Neuronal stem cell (in vitro differentiated cells): ENCODE results near the gene ALG1.

ENCODE experiments used
- DNase-seq: peaks from one replicate; pipeline ENCODE4 v3.0.0-alpha.2; 2013; ENCODE audit warnings: low spot score
- H2AFZ ChIP-seq: one replicate; pipeline ENCODE4 v1.6.1; 2013; ENCODE audit warnings: mild to moderate bottlenecking, low read length, inconsistent platforms
- H2AK5ac ChIP-seq: 2 replicates; pipeline ENCODE4 v1.6.1; 2013; ENCODE audit warnings: low read depth, mild to moderate bottlenecking, inconsistent platforms, low read length, moderate library complexity, mixed read lengths
- H2BK120ac ChIP-seq: 2 replicates; pipeline ENCODE4 v1.6.1; 2013; ENCODE audit warnings: low read depth, mild to moderate bottlenecking, inconsistent platforms, low read length, moderate library complexity, mixed read lengths
- H2BK12ac ChIP-seq: one replicate; pipeline ENCODE4 v1.6.1; 2013; ENCODE audit warnings: low read length, inconsistent platforms
- H2BK15ac ChIP-seq: 2 replicates; pipeline ENCODE4 v1.6.1; 2013; ENCODE audit warnings: mild to moderate bottlenecking, low read length, inconsistent platforms, mixed read lengths
- H2BK5ac ChIP-seq: one replicate; pipeline ENCODE4 v1.6.1; 2013; ENCODE audit warnings: inconsistent platforms, mild to moderate bottlenecking, low read length, moderate library complexity
- H3K14ac ChIP-seq: one replicate; pipeline ENCODE4 v1.6.1; 2013; ENCODE audit warnings: low read length, inconsistent platforms
- H3K18ac ChIP-seq: 2 replicates; pipeline ENCODE4 v1.6.1; 2013; ENCODE audit warnings: low read length, inconsistent platforms
- H3K23ac ChIP-seq: 2 replicates; pipeline ENCODE4 v1.6.1; 2013; ENCODE audit warnings: low read depth, mild to moderate bottlenecking, mixed read lengths, low read length, inconsistent platforms; ENCODE audit not compliant: poor library complexity
- H3K27ac ChIP-seq: replicated peaks from 3 replicates; pipeline ENCODE4 v1.5.1; 2013; ENCODE audit warnings: low read length, inconsistent platforms
- H3K27me3 ChIP-seq, 3 experiments: 2 replicates each; pipeline ENCODE4 v1.6.1; 2013; ENCODE audit warnings: low read length in 3 of 3, mild to moderate bottlenecking in 2 of 3, inconsistent platforms in 1 of 3, low read depth in 1 of 3, mixed read lengths in 1 of 3, moderate library complexity in 1 of 3; ENCODE audit not compliant: control insufficient read depth in 3 of 3, insufficient read depth in 3 of 3
- H3K36me3 ChIP-seq, 2 donors: replicated peaks in 1 of 2; 2 replicates each; pipeline ENCODE4 v1.6.1; 2013; ENCODE audit warnings: low read length in 2 of 2; ENCODE audit not compliant: control insufficient read depth in 2 of 2, insufficient read depth in 2 of 2
- H3K4ac ChIP-seq: 2 replicates; pipeline ENCODE4 v1.6.1; 2013; ENCODE audit warnings: inconsistent platforms, mild to moderate bottlenecking, low read length, moderate library complexity
- H3K4me1 ChIP-seq, 2 donors: 1 replicate in 1 of 2; 2 replicates in 1 of 2; pipeline ENCODE4 v1.6.1; 2013; ENCODE audit warnings: low read length in 2 of 2, low read depth in 1 of 2; ENCODE audit not compliant: control insufficient read depth in 2 of 2, insufficient read depth in 1 of 2
- H3K4me2 ChIP-seq: one replicate; pipeline ENCODE4 v1.6.1; 2013; ENCODE audit warnings: mild to moderate bottlenecking, low read length, inconsistent platforms; ENCODE audit not compliant: insufficient read depth, poor library complexity, severe bottlenecking
- H3K4me3 ChIP-seq, 2 donors: 2 replicates each; pipeline ENCODE4 v1.5.1; 2013; ENCODE audit warnings: low read length in 2 of 2, mild to moderate bottlenecking in 2 of 2, inconsistent platforms in 1 of 2, moderate library complexity in 1 of 2
- H3K79me1 ChIP-seq: one replicate; pipeline ENCODE4 v1.6.1; 2013; ENCODE audit warnings: low read depth, mild to moderate bottlenecking, inconsistent platforms, low read length, moderate library complexity
- H3K9ac ChIP-seq: one replicate; pipeline ENCODE4 v1.6.1; 2013; ENCODE audit warnings: mild to moderate bottlenecking, low read depth, low read length, inconsistent platforms; ENCODE audit not compliant: poor library complexity
- H3K9me3 ChIP-seq, 2 donors: replicated peaks in 1 of 2; 2 replicates each; pipeline versions ENCODE3 to v1.6.1; 2013; ENCODE audit warnings: low read length in 2 of 2, mild to moderate bottlenecking in 2 of 2, inconsistent platforms in 1 of 2, low read depth in 1 of 2, mixed read lengths in 1 of 2, moderate library complexity in 1 of 2; ENCODE audit not compliant: control insufficient read depth in 2 of 2, insufficient read depth in 1 of 2
- H4K8ac ChIP-seq: one replicate; pipeline ENCODE4 v1.6.1; 2013; ENCODE audit warnings: low read depth, mild to moderate bottlenecking, inconsistent platforms, low read length, moderate library complexity
- H4K91ac ChIP-seq: one replicate; pipeline ENCODE4 v1.6.1; 2013; ENCODE audit warnings: low read length, low read depth, mild to moderate bottlenecking, inconsistent platforms; ENCODE audit not compliant: poor library complexity
- WGBS, 2 donors: extraction: QIAGEN DNeasy Blood & Tissue Kit; methylation state at CpG; one replicate each; pipeline ENCODE4 v1.1.7; 2013; ENCODE audit warnings: missing lambda C conversion rate in 2 of 2, mixed read lengths in 1 of 2; ENCODE audit not compliant: insufficient read length in 2 of 2, insufficient replicate concordance in 1 of 2; ENCODE audit errors: extremely low coverage in 2 of 2; 5-methylcytosine and 5-hydroxymethylcytosine counted together

The ALG1 gene

GRCh38 chr16:5026664-5027063 is 45.0 kb upstream of the ALG1 start:
- no peak overlapping the region for H2BK5ac ChIP-seq
- peak overlapping the region; percentile 24 for H2AK5ac ChIP-seq
- no peaks in the 10 kb centered on the region for H3K4me1 ChIP-seq
- no CpG with 5 or more reads among the region's 8 CpGs for WGBS, 2 donors
- H4K8ac ChIP-seq, result no peak overlapping the region
- H2BK120ac ChIP-seq, result no peak overlapping the region
- H3K9ac ChIP-seq, result no peak overlapping the region
- H3K14ac ChIP-seq, result no peak overlapping the region
- H2AFZ ChIP-seq, result no peak overlapping the region
- H2BK12ac ChIP-seq, result no peak overlapping the region
- H3K4ac ChIP-seq, result no peak overlapping the region
- no peaks in the 10 kb centered on the region for H3K9me3 ChIP-seq
- H3K27ac ChIP-seq, result no peak overlapping the region
- no peaks in the 10 kb centered on the region for H3K36me3 ChIP-seq
- H3K27me3 ChIP-seq, result no peaks in the 10 kb centered on the region
- H3K79me1 ChIP-seq, result peaks cover 4% of the 10 kb centered on the region
- H3K4me2 ChIP-seq, result no peak overlapping the region
- H3K4me3 ChIP-seq, result no peak overlapping the region
- H2BK15ac ChIP-seq, result peak overlapping the region; percentile 46
- H3K18ac ChIP-seq, result no peak overlapping the region
- DNase-seq, result no peak
- no peak overlapping the region for H4K91ac ChIP-seq
- no peak overlapping the region for H3K23ac ChIP-seq

GRCh38 chr16:5027086-5027485 is 44.6 kb upstream of the ALG1 start:
- Histone ChIP-seq H3K4me1 (no peaks in the 10 kb centered on the region), H3K27me3 (no peaks in the 10 kb centered on the region), H4K8ac (no peak overlapping the region), H3K9me3 (no peaks in the 10 kb centered on the region), H3K14ac (no peak overlapping the region), H2BK5ac (no peak overlapping the region), H3K9ac (no peak overlapping the region), H3K4me3 (no peak overlapping the region), H3K36me3 (no peaks in the 10 kb centered on the region), H2BK15ac (peak overlapping the region; percentile 46), H3K4me2 (no peak overlapping the region), H2BK12ac (no peak overlapping the region), H2AK5ac (no peak overlapping the region), H3K4ac (no peak overlapping the region), H4K91ac (no peak overlapping the region), H3K79me1 (peaks cover 4% of the 10 kb centered on the region), H3K18ac (no peak overlapping the region), H3K23ac (no peak overlapping the region), H3K27ac (no peak overlapping the region), H2AFZ (no peak overlapping the region), H2BK120ac (no peak overlapping the region)
- no peak for DNase-seq
- no CpG with 5 or more reads among the region's 7 CpGs for WGBS, 2 donors

GRCh38 chr16:5027575-5028235 is 43.9 kb upstream of the ALG1 start:
- Histone ChIP-seq H4K91ac (no peak overlapping the region), H3K4me2 (no peak overlapping the region), H3K9me3 (no peaks in the 10 kb centered on the region), H3K9ac (no peak overlapping the region), H2AFZ (no peak overlapping the region), H2BK12ac (no peak overlapping the region), H3K4me1 (peaks cover 0 to under 1% of the 10 kb centered on the region in 2 donors), H3K4me3 (peak overlapping the region in 1 of 2 donors; percentile 42), H3K18ac (no peak overlapping the region), H3K27me3 (peaks cover 0 to 1% (median 0%) of the 10 kb centered on the region in 3 experiments), H3K27ac (no peak overlapping the region), H2BK15ac (no peak overlapping the region), H3K23ac (no peak overlapping the region), H2BK120ac (no peak overlapping the region), H4K8ac (peak overlapping the region; percentile 31), H3K79me1 (peaks cover 4% of the 10 kb centered on the region), H3K14ac (no peak overlapping the region), H2AK5ac (no peak overlapping the region), H3K4ac (no peak overlapping the region), H2BK5ac (no peak overlapping the region), H3K36me3 (no peaks in the 10 kb centered on the region)
- WGBS, 2 donors, result no CpG with 5 or more reads among the region's 32 CpGs
- DNase-seq, result no peak

- WGBS, 2 donors, result no CpG with 5 or more reads among the region's 18 CpGs
- no peak overlapping the region for H3K4me3 ChIP-seq
- H3K9me3 ChIP-seq, result no peaks in the 10 kb centered on the region
- no peak overlapping the region for H2BK5ac ChIP-seq
- H3K4me2 ChIP-seq, result no peak overlapping the region
- H3K79me1 ChIP-seq, result peaks cover 7% of the 10 kb centered on the region
- no peak overlapping the region for H3K23ac ChIP-seq
- H3K27ac ChIP-seq, result no peak overlapping the region
- H2BK120ac ChIP-seq, result no peak overlapping the region
- DNase-seq, result no peak
- no peak overlapping the region for H3K9ac ChIP-seq
- H3K18ac ChIP-seq, result no peak overlapping the region
- H2BK12ac ChIP-seq, result no peak overlapping the region
- H2BK15ac ChIP-seq, result no peak overlapping the region
- no peak overlapping the region for H3K4ac ChIP-seq
- no peak overlapping the region for H4K91ac ChIP-seq
- H2AK5ac ChIP-seq, result no peak overlapping the region
- H2AFZ ChIP-seq, result no peak overlapping the region
- H3K4me1 ChIP-seq, result peaks cover 0 to 5% of the 10 kb centered on the region in 2 donors
- H3K36me3 ChIP-seq, result no peaks in the 10 kb centered on the region
- H3K14ac ChIP-seq, result no peak overlapping the region
- peaks cover 0 to 1% (median 0%) of the 10 kb centered on the region in 3 experiments for H3K27me3 ChIP-seq
- H4K8ac ChIP-seq, result no peak overlapping the region
These were observed 42.6 kb upstream of the ALG1 start for GRCh38 chr16:5028950-5029475.
